SK-MEL-5 (cell line): ENCODE data around the gene ALB. TPM values are rescaled to one million over a fixed set of nuclear protein-coding genes. Genes with fewer than 3 reads are reported as not detected.

Experiments
- DNase-seq: peaks from one replicate; pipeline ENCODE4 v3.0.0-alpha.2; 2016; ENCODE audit warnings: low read depth, low spot score
- in situ Hi-C: cut with HindIII; loops from 2 replicates; pipeline ENCODE4 v1.10.0; 2016; ENCODE audit warnings: low sequenced_read_pairs, high pct_unique_total_duplicates, low pct_unique_long_range_greater_than_20kb
- total RNA-seq: library from RNA; depleted of rRNA; stranded (reverse); fragments of >200 nt; shearing (Covaris generic); gene quantifications from 2 replicates; pipeline ENCODE4 v1.2.3, GENCODE V29; 2014

The ALB gene
- total RNA-seq, 1 experiment from 2014 or later = not detected

- DNase-seq = peak; percentile 4
- in situ Hi-C loops = no loop called here
Observed at GRCh38 chr4:73419106-73420038, 15.3 kb downstream of the ALB start.

- in situ Hi-C loops = no loop called here
- DNase-seq = no peak
Observed at GRCh38 chr4:73420615-73421014, 16.5 kb downstream of the ALB start.

GRCh38 chr4:73421708-73422457 is 17.8 kb downstream of the ALB start:
- in situ Hi-C loops = no loop called here
- DNase-seq = no peak

- no peak for DNase-seq
- in situ Hi-C loops = no loop called here
Observed at GRCh38 chr4:73422458-73422752, 18.3 kb downstream of the ALB start.

GRCh38 chr4:73423184-73423583 is 19.1 kb downstream of the ALB start:
- in situ Hi-C loops = no loop called here

GRCh38 chr4:73426666-73427065 is 22.6 kb downstream of the ALB start:
- DNase-seq = no peak
- in situ Hi-C loops = no loop called here

More at GRCh38 chr4:73423184-73423583, 19.1 kb downstream of the ALB start:
- DNase-seq = no peak

- no peak for DNase-seq
- in situ Hi-C loops = no loop called here
Observed at GRCh38 chr4:73429118-73429517, 25.0 kb downstream of the ALB start.

GRCh38 chr4:73429826-73430587 is 25.9 kb downstream of the ALB start:
- DNase-seq = no peak
- in situ Hi-C loops = no loop called here

- in situ Hi-C loops = no loop called here
- DNase-seq = no peak
Observed at GRCh38 chr4:73431813-73432168, 27.7 kb downstream of the ALB start.

- DNase-seq = no peak
- in situ Hi-C loops = no loop called here
Observed at GRCh38 chr4:73432169-73433000, 28.3 kb downstream of the ALB start.

- no peak for DNase-seq
- in situ Hi-C loops = no loop called here
Observed at GRCh38 chr4:73433140-73433539, 29.1 kb downstream of the ALB start.

GRCh38 chr4:73434311-73434710 is 30.2 kb downstream of the ALB start:
- in situ Hi-C loops = no loop called here
- DNase-seq = peak; percentile 45

- in situ Hi-C loops = no loop called here
- DNase-seq = no peak
Observed at GRCh38 chr4:73435984-73436383, 31.9 kb downstream of the ALB start, which contains the start of gene AFP. AFP (plus strand) TSS chr4:73436221; CDS start chr4:73436263, 42 bp downstream.

- in situ Hi-C loops = no loop called here
- no peak for DNase-seq
Observed at GRCh38 chr4:73436674-73437557, 32.8 kb downstream of the ALB start.

- DNase-seq = no peak
- in situ Hi-C loops = no loop called here
Observed at GRCh38 chr4:73437558-73437956, 33.5 kb downstream of the ALB start.

GRCh38 chr4:73438048-73438447 is 34.0 kb downstream of the ALB start:
- in situ Hi-C loops = no loop called here

More at GRCh38 chr4:73438048-73438447, 34.0 kb downstream of the ALB start:
- DNase-seq = no peak
